A549 (cell line): ENCODE measurements around the gene FGF2.

Source experiments
- CBX2 ChIP-seq: fragments of 200-600 bp; sonication (generic); IDR thresholded peaks from 2 replicates; pipeline ENCODE4 v1.6.1; 2016; ENCODE audit warnings: low read depth, mild to moderate bottlenecking, borderline replicate concordance
- EP300 ChIP-seq, 2 experiments: fragments of >200 bp; sonication (Bioruptor Twin); formaldehyde crosslinking; IDR thresholded peaks; 2 replicates in 1 of 2; 3 replicates in 1 of 2; pipeline ENCODE4 v1.6.1; 2016 to 2017
- MAFK ChIP-seq: fragments of 450-650 bp; IDR thresholded peaks from 2 replicates; pipeline ENCODE4 v1.6.1; 2014; ENCODE audit not compliant: partially characterized antibody
- TF ChIP-seq, protein P1 (sequence below): fragments of >200 bp; sonication (Bioruptor Twin); formaldehyde crosslinking; IDR thresholded peaks from 3 replicates; pipeline ENCODE4 v1.5.1; 2016

- TF ChIP-seq EP300 (IDR thresholded peaks at IDR 0.05) (no peak), MAFK (no peak), CBX2 (no peak)
- TF ChIP-seq, protein P1, sequence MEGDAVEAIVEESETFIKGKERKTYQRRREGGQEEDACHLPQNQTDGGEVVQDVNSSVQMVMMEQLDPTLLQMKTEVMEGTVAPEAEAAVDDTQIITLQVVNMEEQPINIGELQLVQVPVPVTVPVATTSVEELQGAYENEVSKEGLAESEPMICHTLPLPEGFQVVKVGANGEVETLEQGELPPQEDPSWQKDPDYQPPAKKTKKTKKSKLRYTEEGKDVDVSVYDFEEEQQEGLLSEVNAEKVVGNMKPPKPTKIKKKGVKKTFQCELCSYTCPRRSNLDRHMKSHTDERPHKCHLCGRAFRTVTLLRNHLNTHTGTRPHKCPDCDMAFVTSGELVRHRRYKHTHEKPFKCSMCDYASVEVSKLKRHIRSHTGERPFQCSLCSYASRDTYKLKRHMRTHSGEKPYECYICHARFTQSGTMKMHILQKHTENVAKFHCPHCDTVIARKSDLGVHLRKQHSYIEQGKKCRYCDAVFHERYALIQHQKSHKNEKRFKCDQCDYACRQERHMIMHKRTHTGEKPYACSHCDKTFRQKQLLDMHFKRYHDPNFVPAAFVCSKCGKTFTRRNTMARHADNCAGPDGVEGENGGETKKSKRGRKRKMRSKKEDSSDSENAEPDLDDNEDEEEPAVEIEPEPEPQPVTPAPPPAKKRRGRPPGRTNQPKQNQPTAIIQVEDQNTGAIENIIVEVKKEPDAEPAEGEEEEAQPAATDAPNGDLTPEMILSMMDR: no peak
Observed at GRCh38 chr4:122815248-122815647, 11.4 kb upstream of the FGF2 start.
